ENCODE results near the gene USP16. TPM values are rescaled to one million over a fixed set of nuclear protein-coding genes. Genes with fewer than 3 reads are reported as not detected.

The USP16 gene
- total and polyA plus RNA-seq, 2 of the 13 experiments (the other 11 are each of a cell fraction or from before 2014, with no cell fraction given) = 16.5 to 46.9 TPM

DNA sequence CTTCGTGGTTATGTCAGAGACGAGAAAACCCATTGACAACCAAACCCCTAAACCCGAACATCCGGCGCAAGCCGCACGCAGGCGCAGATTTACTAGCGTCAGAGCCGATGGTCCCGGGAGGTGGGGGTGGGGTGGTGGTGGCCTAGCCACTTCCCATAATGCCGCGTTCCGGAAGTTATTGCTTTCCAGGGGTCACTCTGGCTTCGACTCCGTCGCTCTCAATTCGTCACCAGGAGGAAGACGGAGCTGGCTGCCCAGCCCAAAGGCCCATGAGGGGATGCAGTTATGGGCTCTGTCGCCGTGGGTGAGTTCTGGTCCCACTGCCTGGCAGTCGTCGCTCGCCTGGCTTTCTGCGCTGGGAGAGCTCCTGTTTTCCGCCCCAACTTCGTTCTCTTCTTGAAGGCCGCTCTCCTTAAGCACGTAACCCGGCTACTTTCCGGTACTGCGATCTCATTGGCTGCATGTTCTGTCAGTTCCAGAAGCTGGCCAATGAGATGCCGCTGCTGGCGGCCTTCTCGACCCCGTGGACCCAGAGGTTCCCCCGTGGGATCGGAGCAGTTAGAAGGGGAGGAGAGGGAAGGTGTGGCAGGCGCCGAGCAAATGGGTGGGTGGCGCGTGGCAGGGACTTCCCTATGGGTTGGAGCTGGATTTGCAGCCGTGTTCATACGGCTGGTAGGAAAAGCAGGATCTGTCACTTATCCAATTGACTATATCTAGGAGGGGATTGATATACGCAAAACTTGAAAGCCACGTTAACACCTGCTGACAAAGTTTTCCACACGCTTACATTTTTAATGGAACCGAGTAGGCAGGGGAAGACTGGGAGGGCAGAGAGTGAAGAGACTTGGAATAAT lies at the start of gene USP16 (continued):
- TF ChIP-seq ZFP37 (CRISPR knock-in tag; IDR thresholded peaks at IDR 0.05; ENCODE audit: borderline replicate concordance) (no peak; the same call in 1 of the 2 replicates), ZNF10 (CRISPR knock-in tag; IDR thresholded peaks at IDR 0.05; ENCODE audit: borderline replicate concordance, low read depth) (no peak), ZFP82 (CRISPR knock-in tag; IDR thresholded peaks at IDR 0.05; ENCODE audit: borderline replicate concordance) (no peak), NR2F6 (IDR thresholded peaks at IDR 0.05) (peak; percentile 24), NR2F6 (CRISPR knock-in tag; IDR thresholded peaks at IDR 0.05) (peak; percentile 42), CBX5 (CRISPR knock-in tag; IDR thresholded peaks at IDR 0.05; ENCODE audit: borderline replicate concordance) (0 out of 2 replicates have a peak, but pooled peaks have one; percentile 14), FOXK1 (CRISPR knock-in tag; IDR thresholded peaks at IDR 0.05; ENCODE audit: borderline replicate concordance, low read depth) (peak; percentile 73), HNRNPUL1 (IDR thresholded peaks at IDR 0.05; ENCODE audit: low read depth, low read length) (no peak), KMT2B (CRISPR knock-in tag; IDR thresholded peaks at IDR 0.05) (peak; percentile 97), ZNF777 (CRISPR knock-in tag; IDR thresholded peaks at IDR 0.05) (no peak; the same call in 1 of the 2 replicates), ZMYM2 (CRISPR knock-in tag; IDR thresholded peaks at IDR 0.05) (peak; percentile 52; the same call in 1 of the 2 replicates), ZNF224 (CRISPR knock-in tag; IDR thresholded peaks at IDR 0.05) (no peak; the same call in 1 of the 2 replicates), ZNF296 (CRISPR knock-in tag; conservative IDR thresholded peaks at IDR 0.05) (no peak), ZNF441 (CRISPR knock-in tag; IDR thresholded peaks at IDR 0.05; ENCODE audit: borderline replicate concordance) (no peak), ZNF207 (IDR thresholded peaks at IDR 0.05; ENCODE audit: borderline replicate concordance) (no peak), ZNF101 (CRISPR knock-in tag; IDR thresholded peaks at IDR 0.05; ENCODE audit: borderline replicate concordance, low read depth) (no peak), SIX4 (CRISPR knock-in tag; IDR thresholded peaks at IDR 0.05) (0 out of 2 replicates have a peak, but pooled peaks have one; percentile 41), TCF12 (IDR thresholded peaks at IDR 0.05) (no peak), TCF12 (CRISPR knock-in tag; IDR thresholded peaks at IDR 0.05) (no peak)
- TF ChIP-seq, protein P1, sequence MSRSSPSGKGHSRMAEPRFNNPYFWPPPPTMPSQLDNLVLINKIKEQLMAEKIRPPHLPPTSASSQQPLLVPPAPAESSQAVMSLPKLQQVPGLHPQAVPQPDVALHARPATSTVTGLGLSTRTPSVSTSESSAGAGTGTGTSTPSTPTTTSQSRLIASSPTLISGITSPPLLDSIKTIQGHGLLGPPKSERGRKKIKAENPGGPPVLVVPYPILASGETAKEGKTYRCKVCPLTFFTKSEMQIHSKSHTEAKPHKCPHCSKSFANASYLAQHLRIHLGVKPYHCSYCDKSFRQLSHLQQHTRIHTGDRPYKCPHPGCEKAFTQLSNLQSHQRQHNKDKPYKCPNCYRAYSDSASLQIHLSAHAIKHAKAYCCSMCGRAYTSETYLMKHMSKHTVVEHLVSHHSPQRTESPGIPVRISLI (CRISPR knock-in tag; IDR thresholded peaks at IDR 0.05; ENCODE audit: borderline replicate concordance) = no peak; the same call in 1 of the 2 replicates
- TF ChIP-seq, protein P2, sequence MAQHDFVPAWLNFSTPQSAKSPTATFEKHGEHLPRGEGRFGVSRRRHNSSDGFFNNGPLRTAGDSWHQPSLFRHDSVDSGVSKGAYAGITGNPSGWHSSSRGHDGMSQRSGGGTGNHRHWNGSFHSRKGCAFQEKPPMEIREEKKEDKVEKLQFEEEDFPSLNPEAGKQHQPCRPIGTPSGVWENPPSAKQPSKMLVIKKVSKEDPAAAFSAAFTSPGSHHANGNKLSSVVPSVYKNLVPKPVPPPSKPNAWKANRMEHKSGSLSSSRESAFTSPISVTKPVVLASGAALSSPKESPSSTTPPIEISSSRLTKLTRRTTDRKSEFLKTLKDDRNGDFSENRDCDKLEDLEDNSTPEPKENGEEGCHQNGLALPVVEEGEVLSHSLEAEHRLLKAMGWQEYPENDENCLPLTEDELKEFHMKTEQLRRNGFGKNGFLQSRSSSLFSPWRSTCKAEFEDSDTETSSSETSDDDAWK (CRISPR knock-in tag; IDR thresholded peaks at IDR 0.05) = no peak

All from HepG2 (cell line).